Measurements from ENCODE around the gene PANK4. TPM values are rescaled to one million over a fixed set of nuclear protein-coding genes. Genes with fewer than 3 reads are reported as not detected.

The PANK4 gene
- polyA plus RNA-seq, 1 experiment = 10.9 TPM

DNA sequence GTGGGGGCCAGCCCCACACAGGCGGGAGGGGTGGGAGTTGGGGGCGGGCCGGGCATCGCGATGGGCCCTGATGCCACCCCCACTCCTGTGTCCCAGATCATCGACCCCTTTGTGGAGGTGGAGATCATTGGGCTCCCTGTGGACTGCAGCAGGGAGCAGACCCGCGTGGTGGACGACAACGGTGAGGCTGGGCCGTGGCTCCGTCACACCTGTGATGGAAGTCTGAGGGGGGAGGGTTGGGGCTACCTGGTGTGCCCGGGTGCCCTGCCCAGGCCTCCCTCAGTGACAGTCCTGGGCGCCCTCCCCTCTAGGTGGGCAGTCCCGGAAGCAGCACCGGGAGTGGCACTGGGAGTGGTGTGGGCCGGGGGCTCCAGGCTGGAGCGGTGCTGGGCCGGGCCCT is 27.7 kb downstream of the PANK4 start:
- TF ChIP-seq, protein P1, sequence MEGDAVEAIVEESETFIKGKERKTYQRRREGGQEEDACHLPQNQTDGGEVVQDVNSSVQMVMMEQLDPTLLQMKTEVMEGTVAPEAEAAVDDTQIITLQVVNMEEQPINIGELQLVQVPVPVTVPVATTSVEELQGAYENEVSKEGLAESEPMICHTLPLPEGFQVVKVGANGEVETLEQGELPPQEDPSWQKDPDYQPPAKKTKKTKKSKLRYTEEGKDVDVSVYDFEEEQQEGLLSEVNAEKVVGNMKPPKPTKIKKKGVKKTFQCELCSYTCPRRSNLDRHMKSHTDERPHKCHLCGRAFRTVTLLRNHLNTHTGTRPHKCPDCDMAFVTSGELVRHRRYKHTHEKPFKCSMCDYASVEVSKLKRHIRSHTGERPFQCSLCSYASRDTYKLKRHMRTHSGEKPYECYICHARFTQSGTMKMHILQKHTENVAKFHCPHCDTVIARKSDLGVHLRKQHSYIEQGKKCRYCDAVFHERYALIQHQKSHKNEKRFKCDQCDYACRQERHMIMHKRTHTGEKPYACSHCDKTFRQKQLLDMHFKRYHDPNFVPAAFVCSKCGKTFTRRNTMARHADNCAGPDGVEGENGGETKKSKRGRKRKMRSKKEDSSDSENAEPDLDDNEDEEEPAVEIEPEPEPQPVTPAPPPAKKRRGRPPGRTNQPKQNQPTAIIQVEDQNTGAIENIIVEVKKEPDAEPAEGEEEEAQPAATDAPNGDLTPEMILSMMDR (IDR thresholded peaks at IDR 0.05; ENCODE audit: low read depth, low read length) = no peak
- ChIA-PET POLR2A (no interaction called here), CTCF (no interaction called here)
- no peak overlapping the region for H3K27ac ChIP-seq (ENCODE audit: low read depth, low read length)
- no peak overlapping the region for H3K4me3 ChIP-seq (ENCODE audit: low read depth, low read length)
- no peak for DNase-seq (ENCODE audit: low read depth, low spot score)
- no peaks in the 10 kb centered on the region; the same call in 1 of the 2 replicates for H3K9me3 ChIP-seq (ENCODE audit: control insufficient read depth, insufficient read depth, low read length)
- H3K27me3 ChIP-seq (ENCODE audit: control insufficient read depth, insufficient read depth, low read length) = peaks cover 18% of the 10 kb centered on the region

DNA sequence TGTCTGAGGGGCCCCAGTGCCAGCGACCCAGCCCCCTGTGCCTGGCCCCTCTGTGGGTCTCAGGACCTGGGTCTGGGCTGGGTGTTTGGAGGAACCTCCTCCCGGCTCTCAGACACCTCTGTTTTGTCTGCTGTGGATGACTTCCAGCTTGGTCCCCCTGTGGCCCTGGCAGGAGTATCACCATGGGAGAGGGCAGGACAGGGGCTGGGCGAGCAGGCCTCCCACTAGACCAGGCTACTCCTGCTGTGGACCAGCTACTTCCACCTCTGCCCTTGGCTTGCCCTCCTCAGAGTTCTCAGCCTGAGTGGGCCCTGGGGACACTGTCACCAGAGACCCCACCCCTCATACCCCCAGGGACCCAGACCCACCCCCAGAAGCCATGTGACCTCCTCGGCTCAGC is 28.5 kb downstream of the PANK4 start:
- Histone ChIP-seq H3K27ac (ENCODE audit: low read depth, low read length) (no peak overlapping the region), H3K4me3 (ENCODE audit: low read depth, low read length) (no peak overlapping the region), H3K27me3 (ENCODE audit: control insufficient read depth, insufficient read depth, low read length) (peaks cover 17% of the 10 kb centered on the region), H3K9me3 (ENCODE audit: control insufficient read depth, insufficient read depth, low read length) (no peaks in the 10 kb centered on the region; the same call in 1 of the 2 replicates)
- CTCF ChIA-PET = no interaction called here
- no peak for DNase-seq (ENCODE audit: low read depth, low spot score)
- POLR2A ChIA-PET = no interaction called here
- TF ChIP-seq, protein P1 (IDR thresholded peaks at IDR 0.05; ENCODE audit: low read depth, low read length) = no peak

DNA sequence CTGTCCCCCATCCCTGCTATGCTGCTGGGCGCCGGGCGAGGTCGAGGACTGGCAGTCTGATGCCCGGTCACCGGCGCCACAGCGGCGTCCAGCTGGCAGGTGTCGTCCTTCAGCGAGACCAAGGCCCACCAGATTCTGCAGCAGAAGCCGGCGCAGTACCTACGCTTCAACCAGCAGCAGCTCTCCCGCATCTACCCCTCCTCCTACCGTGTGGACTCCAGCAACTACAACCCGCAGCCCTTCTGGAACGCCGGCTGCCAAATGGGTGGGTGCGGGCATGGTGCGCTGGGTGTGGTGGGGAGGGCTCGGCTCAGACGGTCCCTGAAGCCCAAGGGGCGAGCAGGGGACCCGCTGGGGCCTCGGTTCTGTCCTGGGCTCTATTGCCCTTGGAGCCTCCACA is 29.6 kb downstream of the PANK4 start:
- TF ChIP-seq, protein P1 (IDR thresholded peaks at IDR 0.05; ENCODE audit: low read depth, low read length) = no peak
- ChIA-PET CTCF (no interaction called here), POLR2A (no interaction called here)
- Histone ChIP-seq H3K9me3 (ENCODE audit: control insufficient read depth, insufficient read depth, low read length) (no peaks in the 10 kb centered on the region; the same call in 1 of the 2 replicates), H3K27me3 (ENCODE audit: control insufficient read depth, insufficient read depth, low read length) (peaks cover 16% of the 10 kb centered on the region), H3K4me3 (ENCODE audit: low read depth, low read length) (no peak overlapping the region), H3K27ac (ENCODE audit: low read depth, low read length) (no peak overlapping the region)
- DNase-seq (ENCODE audit: low read depth, low spot score) = no peak

DNA sequence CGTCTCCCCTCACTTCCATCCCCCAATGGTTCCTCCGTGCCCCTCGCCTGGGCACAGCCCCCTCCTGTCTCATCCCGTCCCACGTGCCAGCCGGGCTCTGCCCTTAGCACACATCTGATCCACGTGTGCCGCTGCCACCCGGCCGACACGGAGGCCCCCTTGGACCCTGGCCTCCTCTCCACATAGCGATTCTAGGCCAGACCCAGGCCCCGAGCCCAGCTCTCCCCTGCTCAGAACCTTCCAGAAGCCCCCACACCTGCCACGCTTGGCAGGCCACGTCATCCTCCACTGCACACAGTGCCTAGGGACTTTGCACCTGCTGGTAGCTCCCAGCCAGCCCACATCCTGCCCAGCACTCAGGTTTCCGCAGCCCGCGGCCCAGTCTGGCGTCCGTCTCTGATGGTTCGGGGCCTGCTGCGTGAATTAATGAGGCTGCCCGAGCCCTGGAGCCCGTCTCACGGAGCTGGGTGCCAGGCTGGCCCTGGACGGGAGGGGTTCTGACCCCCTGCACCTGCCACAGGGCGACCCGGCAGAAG is 30.2 kb downstream of the PANK4 start:
- H3K27ac ChIP-seq (ENCODE audit: low read depth, low read length) = no peak overlapping the region
- ChIA-PET CTCF (no interaction called here), POLR2A (no interaction called here)
- DNase-seq (ENCODE audit: low read depth, low spot score) = no peak
- H3K9me3 ChIP-seq (ENCODE audit: control insufficient read depth, insufficient read depth, low read length) = no peaks in the 10 kb centered on the region; the same call in 1 of the 2 replicates
- TF ChIP-seq, protein P1 (IDR thresholded peaks at IDR 0.05; ENCODE audit: low read depth, low read length) = no peak
- peaks cover 13% of the 10 kb centered on the region for H3K27me3 ChIP-seq (ENCODE audit: control insufficient read depth, insufficient read depth, low read length)
- no peak overlapping the region for H3K4me3 ChIP-seq (ENCODE audit: low read depth, low read length)

DNA sequence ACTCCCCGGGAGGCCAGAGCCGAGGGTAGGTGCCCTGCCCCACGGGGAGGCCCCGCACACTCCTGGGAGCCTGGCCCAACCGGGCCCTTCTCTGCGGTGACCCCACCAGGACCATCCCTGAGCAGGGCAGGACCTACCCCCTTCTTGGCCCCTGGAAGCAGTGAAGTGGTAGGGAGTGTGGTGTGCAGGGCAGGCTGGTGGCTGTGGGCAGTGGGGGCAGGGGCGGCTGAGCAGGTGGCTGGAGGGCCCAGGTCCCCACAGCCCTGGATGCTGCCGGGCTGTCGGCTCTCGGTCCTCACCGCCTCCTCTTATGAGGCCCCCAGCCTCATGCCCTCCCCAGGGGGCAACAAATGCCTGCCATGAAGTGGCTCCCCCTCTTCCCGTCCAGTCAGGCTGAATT is 30.9 kb downstream of the PANK4 start:
- Histone ChIP-seq H3K27ac (ENCODE audit: low read depth, low read length) (no peak overlapping the region), H3K9me3 (ENCODE audit: control insufficient read depth, insufficient read depth, low read length) (no peaks in the 10 kb centered on the region; the same call in 1 of the 2 replicates), H3K4me3 (ENCODE audit: low read depth, low read length) (no peak overlapping the region), H3K27me3 (ENCODE audit: control insufficient read depth, insufficient read depth, low read length) (peaks cover 17% of the 10 kb centered on the region)
- POLR2A ChIA-PET = no interaction called here
- no peak for DNase-seq (ENCODE audit: low read depth, low spot score)
- TF ChIP-seq, protein P1 (IDR thresholded peaks at IDR 0.05; ENCODE audit: low read depth, low read length) = no peak
- CTCF ChIA-PET = no interaction called here
